ENCODE results near the gene GCK.
"Not testable (repeated sequence)": the region's sequence is repeated elsewhere in the genome, so short reads cannot be mapped to it uniquely, and the experiment has no call there.

Gene GCK

GRCh38 chr7:44200699-44201461 is 11.6 kb upstream of the GCK start, which contains the start of gene YKT6:
YKT6 (plus strand) TSS chr7:44200978; CDS start chr7:44201136, 158 bp downstream.
- DNase-seq, result peak; percentile 76 to 98 (median 91)

GRCh38 chr7:44200163-44200562 is 10.9 kb upstream of the GCK start:
- not testable (repeated sequence) for DNase-seq

- no peak for DNase-seq
These were observed 8.2 kb upstream of the GCK start for GRCh38 chr7:44197474-44197873.

- peak in 1 of 5 experiments; percentile 33 for DNase-seq
These were observed 7.2 kb upstream of the GCK start for GRCh38 chr7:44196450-44196872.

GRCh38 chr7:44195889-44196288 is 6.7 kb upstream of the GCK start:
- DNase-seq, result no peak

GRCh38 chr7:44194562-44195145 is 5.4 kb upstream of the GCK start:
- no peak for DNase-seq

GRCh38 chr7:44194069-44194468 is 4.8 kb upstream of the GCK start:
- DNase-seq, result peak in 2 of 5 experiments; percentile 10 to 12

GRCh38 chr7:44193011-44193802 is 4.0 kb upstream of the GCK start:
- DNase-seq, result no peak

- DNase-seq, result no peak
These were observed 1.9 kb upstream of the GCK start for GRCh38 chr7:44191171-44191570.

GRCh38 chr7:44189993-44190872 is 994 bp upstream of the GCK start:
- DNase-seq, result no peak

- no peak for DNase-seq
These were observed 586 bp downstream of the GCK start for GRCh38 chr7:44188480-44189225.

- no peak for DNase-seq
These were observed 1.4 kb downstream of the GCK start for GRCh38 chr7:44187636-44188416.

GRCh38 chr7:44186736-44187135 is 2.5 kb downstream of the GCK start:
- DNase-seq, result no peak

- no peak for DNase-seq
These were observed 3.5 kb downstream of the GCK start for GRCh38 chr7:44185729-44186128.

- DNase-seq, result no peak
These were observed 4.3 kb downstream of the GCK start for GRCh38 chr7:44184873-44185446.

- no peak for DNase-seq
These were observed 4.9 kb downstream of the GCK start for GRCh38 chr7:44184206-44184872.

- DNase-seq, result no peak
These were observed 5.9 kb downstream of the GCK start for GRCh38 chr7:44183386-44183785.

- no peak for DNase-seq
These were observed 6.4 kb downstream of the GCK start for GRCh38 chr7:44182827-44183226.

GRCh38 chr7:44180631-44181030 is 8.6 kb downstream of the GCK start:
- no peak for DNase-seq

GRCh38 chr7:44177570-44178131 is 11.6 kb downstream of the GCK start:
- DNase-seq, result no peak

Measured in T-helper 2 cell (primary cell).